GM12878 (cell line): Measurements from ENCODE around the gene GOLGA7B.

Source experiments
- ATF3 ChIP-seq: IDR thresholded peaks from 2 replicates; pipeline ENCODE4 v1.6.1; 2011; ENCODE audit warnings: low read depth, mild to moderate bottlenecking, low read length, moderate library complexity, borderline replicate concordance; ENCODE audit errors: extremely low read depth
- CEBPB ChIP-seq, 2 experiments: fragments of 150-350 bp in 1 of 2; IDR thresholded peaks; 2 replicates each; pipeline ENCODE4 v1.6.1; 2012 to 2014; ENCODE audit warnings: low read depth in 2 of 2, low read length in 2 of 2, borderline replicate concordance in 1 of 2, inconsistent platforms in 1 of 2
- CTCF ChIP-seq, 3 experiments: IDR thresholded peaks in 2 of 3; conservative IDR thresholded peaks in 1 of 3; 2 replicates each; pipeline ENCODE4 v1.5.1; 2011; ENCODE audit warnings: low read depth in 3 of 3, low read length in 3 of 3, mild to moderate bottlenecking in 3 of 3, control low read depth in 2 of 3, moderate library complexity in 2 of 3, inconsistent platforms in 1 of 3, mixed read lengths in 1 of 3; ENCODE audit not compliant: control insufficient read depth in 2 of 3, insufficient read depth in 1 of 3; ENCODE audit errors: extremely low read depth in 1 of 3
- FOS ChIP-seq: IDR thresholded peaks from 3 replicates; pipeline ENCODE4 v1.6.1; 2011; ENCODE audit warnings: borderline replicate concordance; ENCODE audit not compliant: insufficient read length; ENCODE audit errors: extremely low read depth
- HDAC6 ChIP-seq: fragments of 200-600 bp; sonication (generic); IDR thresholded peaks from one replicate; pipeline ENCODE4 v1.8.0; 2017; ENCODE audit warnings: antibody characterized with exemption; ENCODE audit not compliant: unreplicated experiment
- MEF2A ChIP-seq: IDR thresholded peaks from 2 replicates; pipeline ENCODE4 v1.6.1; 2011; ENCODE audit warnings: low read depth, mild to moderate bottlenecking, low read length, moderate library complexity; ENCODE audit not compliant: insufficient read depth
- PKNOX1 ChIP-seq: fragments of 450-650 bp; IDR thresholded peaks from 2 replicates; pipeline ENCODE4 v1.6.1; 2016; ENCODE audit warnings: mild to moderate bottlenecking
- POLR2AphosphoS5 ChIP-seq: IDR thresholded peaks from 2 replicates; pipeline ENCODE4 v1.6.1; 2011; ENCODE audit warnings: mild to moderate bottlenecking, low read length, inconsistent platforms
- SP1 ChIP-seq: IDR thresholded peaks from one replicate; pipeline ENCODE4 v1.6.1; 2011; ENCODE audit warnings: low read depth, low read length
- ZBED1 ChIP-seq: IDR thresholded peaks from 2 replicates; pipeline ENCODE4 v1.6.1; 2016; ENCODE audit warnings: borderline replicate concordance
- ZBTB33 ChIP-seq: fragments of 450-650 bp; IDR thresholded peaks from 2 replicates; pipeline ENCODE4 v1.6.1; 2017; ENCODE audit warnings: mild to moderate bottlenecking

GRCh38 chr10:97874332-97874731, 24.7 kb downstream of the GOLGA7B start:
- no peak for TF ChIP-seq ATF3
- no peak for TF ChIP-seq CEBPB (IDR thresholded peaks at IDR 0.05; ENCODE audit: borderline replicate concordance in 1 of 2, low read depth in 2 of 2, low read length in 2 of 2)
- TF ChIP-seq ZBTB33, result no peak
- no peak for TF ChIP-seq FOS
- no peak for TF ChIP-seq MEF2A
- TF ChIP-seq PKNOX1, result no peak
- TF ChIP-seq HDAC6, result no peak
- TF ChIP-seq POLR2AphosphoS5, result no peak
- no peak for TF ChIP-seq CTCF (IDR thresholded peaks at IDR 0.05 in 2 of 3, conservative IDR thresholded peaks at IDR 0.05 in 1 of 3; ENCODE audit: control insufficient read depth in 2 of 3, extremely low read depth in 1 of 3, insufficient read depth in 1 of 3, low read depth in 3 of 3, low read length in 3 of 3)
- TF ChIP-seq ZBED1, result no peak
- TF ChIP-seq SP1, result no peak
